Measurements from ENCODE around the gene RAB5B.

The RAB5B gene

GRCh38 chr12:56011509-56012090 lies 37.7 kb downstream of the RAB5B start:
- no peak overlapping the region for H3K4me2 ChIP-seq (ENCODE audit: low read length)
- peaks cover 3% of the 10 kb centered on the region for H3K79me2 ChIP-seq
- H3K27me3 ChIP-seq (ENCODE audit: control insufficient read depth, insufficient read depth, low read length), result no peaks in the 10 kb centered on the region
- H3K9me3 ChIP-seq (ENCODE audit: control insufficient read depth, low read length), result no peaks in the 10 kb centered on the region
- no peak overlapping the region for H3K4me3 ChIP-seq (ENCODE audit: low read depth, low read length)
- H3K36me3 ChIP-seq (ENCODE audit: control insufficient read depth, insufficient read depth, low read length), result no peaks in the 10 kb centered on the region
- H3K9ac ChIP-seq, result no peak overlapping the region
- no peak overlapping the region for H3K27ac ChIP-seq
- TF ChIP-seq CTCF (IDR thresholded peaks at IDR 0.05), result no peak
- H3K4me1 ChIP-seq, result peaks cover 18% of the 10 kb centered on the region
- H2AFZ ChIP-seq, result no peak overlapping the region

GRCh38 chr12:56013482-56013881 lies 39.6 kb downstream of the RAB5B start:
- H3K4me3 ChIP-seq (ENCODE audit: low read depth, low read length), result no peak overlapping the region
- H3K9me3 ChIP-seq (ENCODE audit: control insufficient read depth, low read length), result no peaks in the 10 kb centered on the region
- no peak overlapping the region for H2AFZ ChIP-seq
- H3K4me1 ChIP-seq, result peaks cover 15% of the 10 kb centered on the region
- H3K27ac ChIP-seq, result peak overlapping the region; percentile 51
- no peaks in the 10 kb centered on the region for H3K36me3 ChIP-seq (ENCODE audit: control insufficient read depth, insufficient read depth, low read length)
- peaks cover 3% of the 10 kb centered on the region for H3K79me2 ChIP-seq
- no peak overlapping the region for H3K4me2 ChIP-seq (ENCODE audit: low read length)
- no peaks in the 10 kb centered on the region for H3K27me3 ChIP-seq (ENCODE audit: control insufficient read depth, insufficient read depth, low read length)
- TF ChIP-seq CTCF (IDR thresholded peaks at IDR 0.05), result no peak
- no peak overlapping the region for H3K9ac ChIP-seq

GRCh38 chr12:56014205-56014604 lies 40.3 kb downstream of the RAB5B start:
- H2AFZ ChIP-seq, result no peak overlapping the region
- H3K4me3 ChIP-seq (ENCODE audit: low read depth, low read length), result no peak overlapping the region
- no peak overlapping the region for H3K9ac ChIP-seq
- H3K36me3 ChIP-seq (ENCODE audit: control insufficient read depth, insufficient read depth, low read length), result no peaks in the 10 kb centered on the region
- H3K9me3 ChIP-seq (ENCODE audit: control insufficient read depth, low read length), result no peaks in the 10 kb centered on the region
- peak overlapping the region; percentile 51 for H3K27ac ChIP-seq
- H3K4me1 ChIP-seq, result peaks cover 15% of the 10 kb centered on the region
- TF ChIP-seq CTCF (IDR thresholded peaks at IDR 0.05), result no peak
- H3K79me2 ChIP-seq, result peaks cover 3% of the 10 kb centered on the region
- no peaks in the 10 kb centered on the region for H3K27me3 ChIP-seq (ENCODE audit: control insufficient read depth, insufficient read depth, low read length)
- peak overlapping the region; percentile 31 for H3K4me2 ChIP-seq (ENCODE audit: low read length)

GRCh38 chr12:56017181-56017580 lies 43.3 kb downstream of the RAB5B start:
- Histone ChIP-seq H3K9me3 (ENCODE audit: control insufficient read depth, low read length) (no peaks in the 10 kb centered on the region), H3K27ac (no peak overlapping the region), H3K36me3 (ENCODE audit: control insufficient read depth, insufficient read depth, low read length) (no peaks in the 10 kb centered on the region), H2AFZ (no peak overlapping the region), H3K4me2 (ENCODE audit: low read length) (no peak overlapping the region), H3K4me1 (peaks cover 23% of the 10 kb centered on the region), H3K9ac (no peak overlapping the region), H3K27me3 (ENCODE audit: control insufficient read depth, insufficient read depth, low read length) (no peaks in the 10 kb centered on the region), H3K4me3 (ENCODE audit: low read depth, low read length) (no peak overlapping the region), H3K79me2 (peaks cover 3% of the 10 kb centered on the region)
- no peak for TF ChIP-seq CTCF (IDR thresholded peaks at IDR 0.05)

GRCh38 chr12:56018356-56018755 lies 44.5 kb downstream of the RAB5B start:
- H3K4me3 ChIP-seq (ENCODE audit: low read depth, low read length), result no peak overlapping the region
- H3K9me3 ChIP-seq (ENCODE audit: control insufficient read depth, low read length), result no peaks in the 10 kb centered on the region
- H3K79me2 ChIP-seq, result peaks cover 6% of the 10 kb centered on the region
- no peak overlapping the region for H3K4me2 ChIP-seq (ENCODE audit: low read length)
- no peak overlapping the region for H3K27ac ChIP-seq
- TF ChIP-seq CTCF (IDR thresholded peaks at IDR 0.05), result no peak
- H3K9ac ChIP-seq, result no peak overlapping the region
- H2AFZ ChIP-seq, result no peak overlapping the region
- H3K36me3 ChIP-seq (ENCODE audit: control insufficient read depth, insufficient read depth, low read length), result no peaks in the 10 kb centered on the region
- peaks cover 26% of the 10 kb centered on the region for H3K4me1 ChIP-seq
- H3K27me3 ChIP-seq (ENCODE audit: control insufficient read depth, insufficient read depth, low read length), result no peaks in the 10 kb centered on the region

All from parathyroid adenoma (tissue), 2 donors.